Measurements from ENCODE around the gene SMC4.

The SMC4 gene

GRCh38 chr3:160477750-160478149 lies 78.3 kb downstream of the SMC4 start:
- H3K4me2 ChIP-seq (ENCODE audit: low read length) = no peak overlapping the region
- no peak overlapping the region for H3K9ac ChIP-seq
- H3K36me3 ChIP-seq (ENCODE audit: control insufficient read depth, insufficient read depth, low read length) = no peaks in the 10 kb centered on the region
- no peaks in the 10 kb centered on the region for H3K4me1 ChIP-seq
- no peak overlapping the region for H3K27ac ChIP-seq
- no peaks in the 10 kb centered on the region for H3K79me2 ChIP-seq
- H2AFZ ChIP-seq = no peak overlapping the region
- TF ChIP-seq CTCF (IDR thresholded peaks at IDR 0.05) = no peak
- no peaks in the 10 kb centered on the region for H3K27me3 ChIP-seq (ENCODE audit: control insufficient read depth, insufficient read depth, low read length)
- H3K9me3 ChIP-seq (ENCODE audit: control insufficient read depth, low read length) = no peaks in the 10 kb centered on the region
- no peak overlapping the region for H3K4me3 ChIP-seq (ENCODE audit: low read depth, low read length)

DNA sequence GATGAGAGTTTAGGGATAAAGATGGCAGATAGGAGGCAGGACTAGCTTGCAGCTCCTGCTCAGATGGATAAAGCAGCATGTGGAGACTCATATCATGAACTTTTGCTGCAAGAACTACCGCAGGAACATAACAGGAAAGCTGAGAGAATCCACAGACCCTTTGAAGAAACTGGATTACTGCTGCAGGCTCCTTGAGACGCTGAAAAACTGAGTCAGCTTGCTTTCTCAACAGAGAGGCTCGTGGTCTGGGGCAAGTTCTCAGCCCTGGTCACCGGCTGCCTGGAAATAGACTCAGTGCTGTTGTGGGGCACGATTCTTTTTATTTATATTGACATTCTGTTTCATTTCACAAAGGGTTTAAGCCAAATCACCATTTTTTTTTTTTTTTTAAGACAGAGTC lies 78.9 kb downstream of the SMC4 start:
- H3K9ac ChIP-seq = no peak overlapping the region
- H3K27me3 ChIP-seq (ENCODE audit: control insufficient read depth, insufficient read depth, low read length) = no peaks in the 10 kb centered on the region
- H3K9me3 ChIP-seq (ENCODE audit: control insufficient read depth, low read length) = no peaks in the 10 kb centered on the region
- no peak overlapping the region for H3K4me2 ChIP-seq (ENCODE audit: low read length)
- no peak overlapping the region for H3K4me3 ChIP-seq (ENCODE audit: low read depth, low read length)
- no peaks in the 10 kb centered on the region for H3K79me2 ChIP-seq
- no peak for TF ChIP-seq CTCF (IDR thresholded peaks at IDR 0.05)
- no peaks in the 10 kb centered on the region for H3K4me1 ChIP-seq
- H3K27ac ChIP-seq = no peak overlapping the region
- no peak overlapping the region for H2AFZ ChIP-seq
- H3K36me3 ChIP-seq (ENCODE audit: control insufficient read depth, insufficient read depth, low read length) = no peaks in the 10 kb centered on the region

DNA sequence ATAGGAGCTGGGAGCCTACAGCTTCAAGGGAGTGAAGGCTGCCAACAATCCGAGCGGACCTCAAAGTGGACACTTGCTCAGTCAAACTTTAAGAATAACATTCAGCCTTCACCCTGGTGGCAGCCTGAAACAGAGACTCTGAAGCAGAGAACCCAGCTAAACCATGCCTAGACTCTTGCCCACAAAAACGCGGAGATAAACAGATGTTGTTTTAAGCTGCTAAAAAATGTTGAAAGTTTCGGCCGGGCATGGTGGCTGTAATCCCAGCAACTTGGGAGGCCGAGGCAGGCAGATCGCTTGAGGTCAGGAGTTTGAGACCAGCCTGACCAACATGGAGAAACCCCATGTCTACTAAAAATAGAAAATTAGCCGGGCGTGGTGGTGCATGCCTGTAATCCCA lies 79.9 kb downstream of the SMC4 start:
- no peak for TF ChIP-seq CTCF (IDR thresholded peaks at IDR 0.05)
- Histone ChIP-seq H2AFZ (no peak overlapping the region), H3K9ac (no peak overlapping the region), H3K27me3 (ENCODE audit: control insufficient read depth, insufficient read depth, low read length) (no peaks in the 10 kb centered on the region), H3K4me3 (ENCODE audit: low read depth, low read length) (no peak overlapping the region), H3K36me3 (ENCODE audit: control insufficient read depth, insufficient read depth, low read length) (no peaks in the 10 kb centered on the region), H3K4me2 (ENCODE audit: low read length) (no peak overlapping the region), H3K79me2 (no peaks in the 10 kb centered on the region), H3K9me3 (ENCODE audit: control insufficient read depth, low read length) (no peaks in the 10 kb centered on the region), H3K27ac (no peak overlapping the region), H3K4me1 (no peaks in the 10 kb centered on the region)

DNA sequence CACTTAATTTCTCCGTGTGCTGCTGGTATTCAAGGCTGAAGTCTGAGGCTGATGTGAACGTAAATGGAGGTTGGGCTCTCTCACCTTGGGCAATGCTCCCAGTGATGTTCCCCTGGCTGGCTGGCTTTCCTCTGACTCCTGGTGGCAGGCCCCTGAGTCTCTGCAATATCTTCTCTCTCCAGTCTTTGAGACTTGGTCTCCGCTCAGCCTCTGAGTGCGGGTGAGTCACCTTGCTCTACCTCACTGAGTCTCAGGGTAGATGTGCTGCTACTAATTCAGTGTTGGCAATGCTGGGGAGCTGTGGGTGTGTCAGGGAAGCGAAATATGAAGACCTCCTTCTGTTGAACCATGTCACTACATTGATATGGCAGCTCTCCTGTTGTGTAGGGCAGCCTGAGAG lies 81.5 kb downstream of the SMC4 start:
- Histone ChIP-seq H3K36me3 (ENCODE audit: control insufficient read depth, insufficient read depth, low read length) (no peaks in the 10 kb centered on the region), H3K9me3 (ENCODE audit: control insufficient read depth, low read length) (no peaks in the 10 kb centered on the region), H3K27ac (no peak overlapping the region), H3K4me3 (ENCODE audit: low read depth, low read length) (no peak overlapping the region), H3K4me1 (no peaks in the 10 kb centered on the region), H3K27me3 (ENCODE audit: control insufficient read depth, insufficient read depth, low read length) (no peaks in the 10 kb centered on the region), H3K9ac (no peak overlapping the region), H3K79me2 (no peaks in the 10 kb centered on the region), H2AFZ (no peak overlapping the region), H3K4me2 (ENCODE audit: low read length) (no peak overlapping the region)
- no peak for TF ChIP-seq CTCF (IDR thresholded peaks at IDR 0.05)

DNA sequence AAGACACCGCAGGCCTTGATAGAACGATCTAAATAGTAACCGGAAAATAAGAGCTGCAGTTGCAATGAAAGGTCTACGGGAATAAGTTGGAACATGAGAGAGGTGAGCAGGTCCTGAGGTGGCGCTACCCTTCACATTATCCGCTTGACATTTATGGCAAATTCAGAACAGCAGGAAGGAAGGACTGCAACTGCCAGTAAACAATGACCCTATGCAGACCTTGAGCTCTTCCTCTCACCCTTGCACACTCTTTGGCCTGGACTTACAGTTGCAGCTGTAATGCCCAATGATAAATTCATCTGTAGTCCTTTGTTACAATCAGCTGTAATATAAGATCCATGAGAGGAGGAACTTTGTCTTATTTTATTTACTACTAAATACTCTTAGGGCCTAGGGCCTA lies 82.4 kb downstream of the SMC4 start:
- Histone ChIP-seq H3K79me2 (no peaks in the 10 kb centered on the region), H3K9ac (no peak overlapping the region), H3K9me3 (ENCODE audit: control insufficient read depth, low read length) (no peaks in the 10 kb centered on the region), H3K36me3 (ENCODE audit: control insufficient read depth, insufficient read depth, low read length) (no peaks in the 10 kb centered on the region), H3K4me3 (ENCODE audit: low read depth, low read length) (no peak overlapping the region), H3K4me1 (no peaks in the 10 kb centered on the region), H2AFZ (no peak overlapping the region), H3K4me2 (ENCODE audit: low read length) (no peak overlapping the region), H3K27ac (no peak overlapping the region), H3K27me3 (ENCODE audit: control insufficient read depth, insufficient read depth, low read length) (no peaks in the 10 kb centered on the region)
- no peak for TF ChIP-seq CTCF (IDR thresholded peaks at IDR 0.05)

Measured in parathyroid adenoma (tissue), 2 donors.